GM12891 (cell line): ENCODE results near the gene SMIM23.

Experiments used
- DNase-seq: peaks from one replicate; pipeline ENCODE4 v3.0.0; 2011; ENCODE audit warnings: low spot score; ENCODE audit not compliant: insufficient read length
- FAIRE-seq: peaks from 2 replicates; lab custom pipeline; 2011; peaks lifted over from hg19 to GRCh38; lab: Jason Lieb, UNC
- PAX5 ChIP-seq: IDR thresholded peaks from 2 replicates; pipeline ENCODE4 v1.6.1; 2011; ENCODE audit warnings: low read length, moderate library complexity, mild to moderate bottlenecking; ENCODE audit not compliant: insufficient read depth, severe bottlenecking
- POLR2A ChIP-seq: IDR thresholded peaks from 2 replicates; pipeline ENCODE4 v1.6.1; 2011; ENCODE audit warnings: low read depth, low read length, control low read depth
- POLR2AphosphoS5 ChIP-seq: IDR thresholded peaks from 2 replicates; pipeline ENCODE4 v1.6.1; 2011; ENCODE audit warnings: low read depth, low read length, control low read depth
- POU2F2 ChIP-seq: IDR thresholded peaks from 2 replicates; pipeline ENCODE4 v1.6.1; 2011; ENCODE audit warnings: low read depth, mild to moderate bottlenecking, control low read depth, low read length, moderate library complexity
- SPI1 ChIP-seq: IDR thresholded peaks from 2 replicates; pipeline ENCODE4 v1.6.1; 2011; ENCODE audit warnings: low read depth, low read length, control low read depth
- TAF1 ChIP-seq: IDR thresholded peaks from 2 replicates; pipeline ENCODE4 v1.6.1; 2011; ENCODE audit warnings: low read depth, low read length, control low read depth

Gene SMIM23

DNA sequence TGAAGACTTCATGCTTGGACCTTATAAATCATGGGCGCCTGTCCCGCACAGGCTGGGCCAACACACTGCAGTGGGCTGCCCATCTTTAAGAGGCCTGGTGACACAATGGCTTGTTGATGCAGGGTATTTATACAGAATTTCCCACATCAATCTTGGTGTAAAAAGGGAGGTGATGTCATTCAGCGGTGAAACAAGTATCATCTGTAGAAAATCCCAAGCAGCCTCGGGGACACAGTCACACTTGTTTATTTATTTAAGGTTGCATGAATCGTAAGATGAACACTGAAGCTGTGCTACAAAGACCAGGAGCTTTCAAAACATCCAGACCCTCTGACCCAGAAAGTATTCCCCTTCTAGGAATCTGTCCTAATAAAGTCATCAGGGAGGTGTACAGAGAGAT lies 40.5 kb downstream of the SMIM23 start:
- TF ChIP-seq TAF1, result no peak
- TF ChIP-seq POU2F2, result no peak
- no peak for TF ChIP-seq POLR2A
- no peak for TF ChIP-seq SPI1
- no peak for TF ChIP-seq POLR2AphosphoS5
- no peak for TF ChIP-seq PAX5
- DNase-seq (no peak), FAIRE-seq (no peak)

- TF ChIP-seq PAX5, result no peak
- TF ChIP-seq TAF1, result no peak
- TF ChIP-seq POLR2AphosphoS5, result no peak
- no peak for TF ChIP-seq POU2F2
- TF ChIP-seq SPI1, result no peak
- TF ChIP-seq POLR2A, result no peak
- DNase-seq, result no peak
- FAIRE-seq, result no peak
These were observed 41.5 kb downstream of the SMIM23 start for GRCh38 chr5:171827162-171827561.

- FAIRE-seq, result no peak
- TF ChIP-seq TAF1, result no peak
- TF ChIP-seq POLR2AphosphoS5, result no peak
- no peak for TF ChIP-seq POU2F2
- no peak for TF ChIP-seq POLR2A
- no peak for TF ChIP-seq PAX5
- TF ChIP-seq SPI1, result no peak
- no peak for DNase-seq
These were observed 45.1 kb downstream of the SMIM23 start for GRCh38 chr5:171830686-171831085.

DNA sequence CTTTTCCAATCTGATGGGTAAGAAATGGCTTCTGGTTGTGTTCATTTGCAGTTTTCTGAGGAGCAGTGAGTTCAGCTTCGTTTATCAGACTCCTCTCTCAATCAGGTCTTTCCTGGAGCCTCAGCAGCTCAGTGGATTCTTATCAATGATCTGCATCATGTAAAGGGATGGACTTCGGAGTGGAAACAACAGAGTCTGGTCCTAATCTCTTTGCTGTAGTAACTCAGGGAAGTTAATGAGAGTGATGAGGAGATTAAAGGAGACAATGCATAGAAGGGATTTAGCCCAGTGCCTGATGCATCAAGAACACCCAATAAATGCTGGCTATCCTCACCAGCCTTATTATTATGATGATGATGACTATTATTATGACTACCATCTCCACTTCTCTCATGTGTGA lies 47.2 kb downstream of the SMIM23 start:
- FAIRE-seq (no peak), DNase-seq (no peak)
- no peak for TF ChIP-seq TAF1
- TF ChIP-seq SPI1, result no peak
- no peak for TF ChIP-seq PAX5
- TF ChIP-seq POLR2AphosphoS5, result no peak

DNA sequence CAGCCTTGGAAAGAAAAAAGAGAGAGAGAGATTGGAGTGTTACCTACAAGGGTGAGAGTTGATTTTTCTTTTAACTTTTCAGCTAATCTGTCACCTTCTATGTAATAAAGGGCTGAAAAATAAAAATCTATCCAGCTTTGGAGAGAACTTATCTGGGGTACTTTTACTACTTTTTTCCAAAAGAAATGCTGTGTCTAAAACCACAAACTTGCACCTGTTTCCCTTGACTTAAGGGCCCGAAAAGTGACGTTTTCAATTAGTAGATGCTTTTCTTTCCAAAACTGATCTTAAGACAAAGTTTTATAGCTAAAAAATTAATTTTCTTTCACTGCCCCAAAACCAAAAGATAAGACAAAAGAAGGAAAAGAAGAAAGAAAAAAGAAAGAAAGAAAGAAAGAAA lies 48.8 kb downstream of the SMIM23 start:
- TF ChIP-seq POU2F2 (no peak), TAF1 (no peak), POLR2AphosphoS5 (no peak), PAX5 (no peak), POLR2A (no peak), SPI1 (no peak)
- FAIRE-seq, result no peak
- DNase-seq, result no peak

GRCh38 chr5:171835066-171835465 lies 49.4 kb downstream of the SMIM23 start:
- TF ChIP-seq POU2F2 (no peak), SPI1 (no peak), POLR2AphosphoS5 (no peak), POLR2A (no peak), TAF1 (no peak), PAX5 (no peak)
- FAIRE-seq (no peak), DNase-seq (no peak)

- FAIRE-seq, result no peak
- no peak for DNase-seq
- TF ChIP-seq POLR2AphosphoS5 (no peak), PAX5 (no peak), POU2F2 (no peak), TAF1 (no peak), POLR2A (no peak), SPI1 (no peak)
These were observed 51.9 kb downstream of the SMIM23 start for GRCh38 chr5:171837522-171837921.

DNA sequence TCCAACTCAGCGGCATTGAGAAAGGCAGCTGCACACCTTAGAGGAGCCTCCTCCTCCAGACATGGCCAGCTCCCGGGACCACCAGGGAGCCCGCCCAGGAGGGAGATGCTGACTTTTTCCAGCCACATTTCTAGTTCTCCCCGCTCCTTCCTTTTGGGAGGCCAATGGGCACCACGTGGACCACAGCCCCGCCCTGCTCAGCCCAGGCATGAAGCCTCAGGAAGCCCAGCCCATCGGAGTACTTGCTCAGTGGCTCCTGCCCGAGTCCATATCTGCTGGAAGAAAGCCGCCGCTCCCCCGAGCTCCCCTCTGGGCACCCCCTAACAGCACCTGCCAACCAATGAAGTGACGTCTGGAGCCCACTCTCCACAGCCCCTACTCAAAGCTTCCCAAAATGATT lies 52.4 kb downstream of the SMIM23 start:
- no peak for DNase-seq
- no peak for FAIRE-seq

DNA sequence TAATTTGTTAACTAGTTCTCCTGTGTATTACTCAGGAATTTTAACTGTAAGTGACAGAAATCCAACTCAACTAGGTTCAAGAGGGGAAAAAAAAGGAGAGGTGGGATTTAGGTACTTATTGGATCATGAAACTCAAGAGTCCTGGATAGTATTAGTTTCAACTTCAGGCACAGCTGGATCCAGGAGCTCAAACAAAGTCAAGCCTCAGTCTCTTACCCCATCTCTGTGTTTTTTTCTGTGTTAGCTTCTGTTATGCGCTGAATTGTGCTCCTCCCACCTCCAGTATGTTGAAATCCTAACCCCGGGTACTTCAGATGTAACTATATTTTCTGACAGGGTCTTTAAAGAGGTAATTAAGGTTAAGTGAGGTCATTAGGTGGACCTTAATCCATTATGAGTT lies 53.5 kb downstream of the SMIM23 start:
- TF ChIP-seq TAF1 (no peak), POLR2AphosphoS5 (no peak), POU2F2 (no peak), POLR2A (no peak), PAX5 (no peak), SPI1 (no peak)
- FAIRE-seq (no peak), DNase-seq (no peak)

More for the DNA sequence above, 52.4 kb downstream of the SMIM23 start:
- no peak for TF ChIP-seq POLR2AphosphoS5
- no peak for TF ChIP-seq TAF1
- TF ChIP-seq SPI1, result no peak
- no peak for TF ChIP-seq POU2F2
- no peak for TF ChIP-seq POLR2A
- TF ChIP-seq PAX5, result no peak

DNA sequence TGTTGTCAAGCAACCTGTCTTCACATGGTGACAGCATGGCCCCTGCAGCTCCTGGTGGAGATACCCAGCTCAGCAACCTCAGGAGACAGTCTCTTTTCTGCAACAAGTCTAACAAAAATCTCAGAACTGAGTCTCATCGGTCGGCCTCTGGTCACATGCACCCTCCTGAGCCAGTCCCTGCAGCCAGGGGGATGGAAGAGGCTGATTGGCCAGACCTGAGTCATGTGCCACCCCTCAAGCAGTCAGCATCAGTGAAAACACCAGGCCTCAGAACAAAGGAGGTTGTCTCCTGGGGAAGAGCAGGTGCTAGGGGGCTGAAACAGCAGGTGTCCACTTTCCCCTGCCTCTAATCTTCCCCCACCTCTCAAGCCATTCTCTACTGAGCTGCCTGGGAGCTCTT lies 54.4 kb downstream of the SMIM23 start:
- DNase-seq (no peak), FAIRE-seq (no peak)
- no peak for TF ChIP-seq POLR2AphosphoS5
- TF ChIP-seq POLR2A, result no peak
- no peak for TF ChIP-seq PAX5
- TF ChIP-seq SPI1, result no peak
- no peak for TF ChIP-seq POU2F2
- TF ChIP-seq TAF1, result no peak
